ENCODE data around the gene PHLPP1.

The PHLPP1 gene

GRCh38 chr18:62760403-62760734, 45.0 kb downstream of the PHLPP1 start:
- TF ChIP-seq CTCF (IDR thresholded peaks at IDR 0.05), result no peak
- Mint-ChIP-seq H3K9me3 (peaks cover under 1% of the 10 kb centered on the region), H3K27me3 (ENCODE audit: low read depth, poor library complexity) (no peaks in the 10 kb centered on the region), H3K4me3 (peak overlapping the region; percentile 31), H3K36me3 (ENCODE audit: low read depth) (peaks cover 27% of the 10 kb centered on the region), H3K4me1 (peaks cover 48% of the 10 kb centered on the region), H3K27ac (peak overlapping the region; percentile 46)
- DNase-seq, result no peak

- peaks cover 54% of the 10 kb centered on the region for H3K4me1 Mint-ChIP-seq
- DNase-seq, result no peak
- peak overlapping the region; percentile 81 for H3K27ac Mint-ChIP-seq
- no peaks in the 10 kb centered on the region for H3K9me3 Mint-ChIP-seq
- peak overlapping the region; percentile 1 for H3K4me3 Mint-ChIP-seq
- H3K36me3 Mint-ChIP-seq (ENCODE audit: low read depth), result peaks cover 20% of the 10 kb centered on the region
- no peaks in the 10 kb centered on the region for H3K27me3 Mint-ChIP-seq (ENCODE audit: low read depth, poor library complexity)
- TF ChIP-seq CTCF (IDR thresholded peaks at IDR 0.05), result no peak
Measured at GRCh38 chr18:62763101-62763521, 47.8 kb downstream of the PHLPP1 start.

GRCh38 chr18:62766266-62766665, 50.9 kb downstream of the PHLPP1 start:
- peaks cover 29% of the 10 kb centered on the region for H3K4me1 Mint-ChIP-seq
- H3K9me3 Mint-ChIP-seq, result no peaks in the 10 kb centered on the region
- H3K27me3 Mint-ChIP-seq (ENCODE audit: low read depth, poor library complexity), result no peaks in the 10 kb centered on the region
- H3K27ac Mint-ChIP-seq, result peak overlapping the region; percentile 7
- no peak overlapping the region for H3K4me3 Mint-ChIP-seq
- TF ChIP-seq CTCF (IDR thresholded peaks at IDR 0.05), result no peak
- no peak for DNase-seq
- peaks cover 29% of the 10 kb centered on the region for H3K36me3 Mint-ChIP-seq (ENCODE audit: low read depth)

GRCh38 chr18:62767321-62767720, 52.0 kb downstream of the PHLPP1 start:
- no peak for TF ChIP-seq CTCF (IDR thresholded peaks at IDR 0.05)
- DNase-seq, result no peak
- peaks cover 29% of the 10 kb centered on the region for H3K4me1 Mint-ChIP-seq
- no peaks in the 10 kb centered on the region for H3K9me3 Mint-ChIP-seq
- no peaks in the 10 kb centered on the region for H3K27me3 Mint-ChIP-seq (ENCODE audit: low read depth, poor library complexity)
- peaks cover 29% of the 10 kb centered on the region for H3K36me3 Mint-ChIP-seq (ENCODE audit: low read depth)
- no peak overlapping the region for H3K27ac Mint-ChIP-seq
- no peak overlapping the region for H3K4me3 Mint-ChIP-seq

GRCh38 chr18:62767836-62768557, 52.7 kb downstream of the PHLPP1 start:
- Mint-ChIP-seq H3K4me3 (no peak overlapping the region), H3K4me1 (peaks cover 27% of the 10 kb centered on the region), H3K9me3 (no peaks in the 10 kb centered on the region), H3K27ac (peak overlapping the region; percentile 58), H3K36me3 (ENCODE audit: low read depth) (peaks cover 27% of the 10 kb centered on the region), H3K27me3 (ENCODE audit: low read depth, poor library complexity) (no peaks in the 10 kb centered on the region)
- TF ChIP-seq CTCF (IDR thresholded peaks at IDR 0.05), result no peak
- no peak for DNase-seq

- H3K36me3 Mint-ChIP-seq (ENCODE audit: low read depth), result peaks cover 22% of the 10 kb centered on the region
- no peaks in the 10 kb centered on the region for H3K9me3 Mint-ChIP-seq
- TF ChIP-seq CTCF (IDR thresholded peaks at IDR 0.05), result no peak
- DNase-seq, result no peak
- H3K27ac Mint-ChIP-seq, result no peak overlapping the region
- H3K27me3 Mint-ChIP-seq (ENCODE audit: low read depth, poor library complexity), result no peaks in the 10 kb centered on the region
- no peak overlapping the region for H3K4me3 Mint-ChIP-seq
- peaks cover 21% of the 10 kb centered on the region for H3K4me1 Mint-ChIP-seq
Measured at GRCh38 chr18:62768558-62768943, 53.2 kb downstream of the PHLPP1 start.

Data from nephron progenitor cell (in vitro differentiated cells).